MG63 (cell line): Measurements from ENCODE around the gene USP17L18. TPM values are rescaled to one million over a fixed set of nuclear protein-coding genes. Genes with fewer than 3 reads are reported as not detected.

Experiments used
- total RNA-seq: library from RNA; depleted of rRNA; stranded (reverse); fragments of >200 nt; shearing (Covaris generic); gene quantifications from 2 replicates; pipeline ENCODE4 v1.2.3, GENCODE V29; 2014; ENCODE audit warnings: low replicate concordance; rRNA removed

The USP17L18 gene
- total RNA-seq, 1 experiment from 2014 or later: not detected

Other genes with a start within 250 kb of the USP17L18 start
- not detected in 2 replicates for gene FAM90A26, start 78.2 kb upstream of the USP17L18 start, total RNA-seq
- gene USP17L10, start 38.0 kb upstream of the USP17L18 start, total RNA-seq: not detected in 2 replicates
- not detected in 2 replicates for gene USP17L11, start 33.2 kb upstream of the USP17L18 start, total RNA-seq
- gene USP17L12, start 28.5 kb upstream of the USP17L18 start, total RNA-seq: not detected in 2 replicates
- gene USP17L13, start 23.7 kb upstream of the USP17L18 start, total RNA-seq: not detected in 2 replicates
- not detected in 2 replicates for gene USP17L15, start 14.2 kb upstream of the USP17L18 start, total RNA-seq
- not detected in 2 replicates for gene USP17L17, start 4.8 kb upstream of the USP17L18 start, total RNA-seq
- not detected in 2 replicates for gene USP17L19, start 4.7 kb downstream of the USP17L18 start, total RNA-seq
- gene USP17L20, start 9.5 kb downstream of the USP17L18 start, total RNA-seq: not detected in 2 replicates
- gene USP17L21, start 14.2 kb downstream of the USP17L18 start, total RNA-seq: not detected in 2 replicates
- not detected in 2 replicates for gene USP17L22, start 19.0 kb downstream of the USP17L18 start, total RNA-seq
- not detected in 2 replicates for gene USP17L24, start 76.5 kb downstream of the USP17L18 start, total RNA-seq
- gene USP17L25, start 81.3 kb downstream of the USP17L18 start, total RNA-seq: not detected in 2 replicates
- gene USP17L26, start 86.0 kb downstream of the USP17L18 start, total RNA-seq: not detected in 2 replicates
- not detected in 2 replicates for gene USP17L5, start 90.8 kb downstream of the USP17L18 start, total RNA-seq
- not detected in 2 replicates for gene USP17L27, start 95.5 kb downstream of the USP17L18 start, total RNA-seq
- gene USP17L28, start 100.3 kb downstream of the USP17L18 start, total RNA-seq: not detected in 2 replicates
- gene USP17L29, start 105.0 kb downstream of the USP17L18 start, total RNA-seq: not detected in 2 replicates
- not detected in 2 replicates for gene USP17L30, start 114.5 kb downstream of the USP17L18 start, total RNA-seq
- gene DEFB131A, start 195.8 kb downstream of the USP17L18 start, total RNA-seq: not detected in 2 replicates